ENCODE measurements around the gene MT1G.

- TF ChIP-seq POLR2A (IDR thresholded peaks at IDR 0.05; ENCODE audit: low read depth, low read length): no peak
- TF ChIP-seq POLR2AphosphoS5 (IDR thresholded peaks at IDR 0.05; ENCODE audit: low read depth, low read length): no peak
- TF ChIP-seq TAF1 (IDR thresholded peaks at IDR 0.05; ENCODE audit: borderline replicate concordance, low read depth, low read length): no peak
Measured at GRCh38 chr16:56632848-56633365, 35.0 kb downstream of the MT1G start.
